H1 (cell line): ENCODE data around the gene DLL4. TPM values are rescaled to one million over a fixed set of nuclear protein-coding genes. Genes with fewer than 3 reads are reported as not detected.

Experiments
- EP300 ChIP-seq, 2 experiments: IDR thresholded peaks; 1 replicate in 1 of 2; 2 replicates in 1 of 2; pipeline ENCODE4 v1.6.1; 2011 to 2012; ENCODE audit warnings: low read depth in 2 of 2, low read length in 2 of 2, mild to moderate bottlenecking in 2 of 2, borderline replicate concordance in 1 of 2, inconsistent platforms in 1 of 2, moderate library complexity in 1 of 2
- JUN ChIP-seq: IDR thresholded peaks from 2 replicates; pipeline ENCODE4 v1.6.1; 2011; ENCODE audit warnings: low read depth, mild to moderate bottlenecking, improper control_type of control experiment, low read length
- NANOG ChIP-seq: IDR thresholded peaks from 2 replicates; pipeline ENCODE4 v1.6.1; 2011; ENCODE audit warnings: low read length, low read depth, mild to moderate bottlenecking, inconsistent platforms; ENCODE audit not compliant: insufficient read depth, poor library complexity, severe bottlenecking
- SRF ChIP-seq: IDR thresholded peaks from 2 replicates; pipeline ENCODE4 v1.6.1; 2011; ENCODE audit warnings: mild to moderate bottlenecking, low read depth, low read length, moderate library complexity
- TBP ChIP-seq: IDR thresholded peaks from 2 replicates; pipeline ENCODE4 v1.6.1; 2011; ENCODE audit warnings: low read depth, low read length, improper control_type of control experiment
- TEAD4 ChIP-seq: IDR thresholded peaks from 2 replicates; pipeline ENCODE4 v1.6.1; 2012; ENCODE audit warnings: low read depth, low read length, inconsistent platforms, mixed read lengths
- polyA plus RNA-seq, 7 experiments: library from polyadenylated mRNA; depleted of rRNA in 3 of 7; stranded (reverse) in 5 of 7; unstranded in 2 of 7; fragments of >200 nt in 5 of 7; fragments of 200-250 nt in 2 of 7; gene quantifications; 1 replicate in 5 of 7; 2 replicates in 1 of 7; 4 replicates in 1 of 7; pipeline versions ENCODE4 v1.2.1 to v1.2.3, GENCODE V29; 2011 to 2013; ENCODE audit warnings: missing spikeins in 2 of 7, mixed read lengths in 2 of 7
- total RNA-seq: library from RNA; stranded (reverse); fragmentation: NEBNext Ultra II Directional; extraction: Animal tissue kit (Norgen Biotek cat#: 25700); gene quantifications from 2 replicates; pipeline ENCODE4 v1.2.1, GENCODE V29; 2021
- TF ChIP-seq, protein P1 (sequence below): fragments of 300-600 bp; sonication (generic); IDR thresholded peaks from 2 replicates; pipeline ENCODE4 v1.7.1; 2012; ENCODE audit warnings: low read length, moderate library complexity, mild to moderate bottlenecking, inconsistent platforms; ENCODE audit not compliant: insufficient replicate concordance
- TF ChIP-seq, protein P2 (sequence below): IDR thresholded peaks from 2 replicates; pipeline ENCODE4 v1.6.1; 2011; ENCODE audit warnings: low read depth, mild to moderate bottlenecking, low read length; ENCODE audit not compliant: insufficient read depth

The DLL4 gene
- total and polyA plus RNA-seq, 2 of the 8 experiments (the other 6 are each of a cell fraction or from before 2014, with no cell fraction given): 0.23 to 0.60 TPM

DNA sequence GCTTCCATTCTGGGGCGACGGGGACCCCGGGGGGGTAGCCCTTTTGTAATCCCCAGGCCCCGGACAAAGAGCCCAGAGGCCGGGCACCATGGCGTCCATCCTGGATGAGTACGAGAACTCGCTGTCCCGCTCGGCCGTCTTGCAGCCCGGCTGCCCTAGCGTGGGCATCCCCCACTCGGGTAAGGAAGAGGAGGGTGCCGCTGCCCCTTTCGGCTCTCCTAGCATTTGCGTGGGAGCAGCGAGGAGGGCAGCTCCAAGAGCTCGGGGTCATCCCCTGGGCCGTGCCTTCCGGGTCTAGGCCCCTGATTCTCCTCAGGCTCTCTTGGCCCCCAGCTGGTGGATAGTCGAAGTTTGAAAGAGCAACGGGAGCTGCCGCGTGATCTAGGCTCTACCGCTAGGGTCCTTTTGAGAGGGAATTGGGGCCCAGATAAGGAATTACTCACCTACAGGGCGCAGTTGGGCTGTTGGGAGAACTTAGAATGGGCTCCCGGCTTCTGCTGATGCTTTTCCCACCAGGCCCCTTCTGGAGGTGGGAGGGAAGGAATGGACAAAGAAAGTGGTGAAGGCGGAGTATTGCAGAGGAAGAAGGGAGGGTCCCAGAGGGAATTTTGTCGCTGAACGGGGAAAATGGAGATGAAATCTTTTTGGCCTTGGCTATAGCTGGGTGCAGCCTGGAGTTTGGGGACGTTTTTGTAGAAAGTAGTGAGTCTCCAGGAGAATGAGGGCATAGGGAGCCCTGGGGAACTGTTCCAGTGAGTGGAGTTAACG, 34.3 kb upstream of the DLL4 start (continued):
- TF ChIP-seq, protein P1, sequence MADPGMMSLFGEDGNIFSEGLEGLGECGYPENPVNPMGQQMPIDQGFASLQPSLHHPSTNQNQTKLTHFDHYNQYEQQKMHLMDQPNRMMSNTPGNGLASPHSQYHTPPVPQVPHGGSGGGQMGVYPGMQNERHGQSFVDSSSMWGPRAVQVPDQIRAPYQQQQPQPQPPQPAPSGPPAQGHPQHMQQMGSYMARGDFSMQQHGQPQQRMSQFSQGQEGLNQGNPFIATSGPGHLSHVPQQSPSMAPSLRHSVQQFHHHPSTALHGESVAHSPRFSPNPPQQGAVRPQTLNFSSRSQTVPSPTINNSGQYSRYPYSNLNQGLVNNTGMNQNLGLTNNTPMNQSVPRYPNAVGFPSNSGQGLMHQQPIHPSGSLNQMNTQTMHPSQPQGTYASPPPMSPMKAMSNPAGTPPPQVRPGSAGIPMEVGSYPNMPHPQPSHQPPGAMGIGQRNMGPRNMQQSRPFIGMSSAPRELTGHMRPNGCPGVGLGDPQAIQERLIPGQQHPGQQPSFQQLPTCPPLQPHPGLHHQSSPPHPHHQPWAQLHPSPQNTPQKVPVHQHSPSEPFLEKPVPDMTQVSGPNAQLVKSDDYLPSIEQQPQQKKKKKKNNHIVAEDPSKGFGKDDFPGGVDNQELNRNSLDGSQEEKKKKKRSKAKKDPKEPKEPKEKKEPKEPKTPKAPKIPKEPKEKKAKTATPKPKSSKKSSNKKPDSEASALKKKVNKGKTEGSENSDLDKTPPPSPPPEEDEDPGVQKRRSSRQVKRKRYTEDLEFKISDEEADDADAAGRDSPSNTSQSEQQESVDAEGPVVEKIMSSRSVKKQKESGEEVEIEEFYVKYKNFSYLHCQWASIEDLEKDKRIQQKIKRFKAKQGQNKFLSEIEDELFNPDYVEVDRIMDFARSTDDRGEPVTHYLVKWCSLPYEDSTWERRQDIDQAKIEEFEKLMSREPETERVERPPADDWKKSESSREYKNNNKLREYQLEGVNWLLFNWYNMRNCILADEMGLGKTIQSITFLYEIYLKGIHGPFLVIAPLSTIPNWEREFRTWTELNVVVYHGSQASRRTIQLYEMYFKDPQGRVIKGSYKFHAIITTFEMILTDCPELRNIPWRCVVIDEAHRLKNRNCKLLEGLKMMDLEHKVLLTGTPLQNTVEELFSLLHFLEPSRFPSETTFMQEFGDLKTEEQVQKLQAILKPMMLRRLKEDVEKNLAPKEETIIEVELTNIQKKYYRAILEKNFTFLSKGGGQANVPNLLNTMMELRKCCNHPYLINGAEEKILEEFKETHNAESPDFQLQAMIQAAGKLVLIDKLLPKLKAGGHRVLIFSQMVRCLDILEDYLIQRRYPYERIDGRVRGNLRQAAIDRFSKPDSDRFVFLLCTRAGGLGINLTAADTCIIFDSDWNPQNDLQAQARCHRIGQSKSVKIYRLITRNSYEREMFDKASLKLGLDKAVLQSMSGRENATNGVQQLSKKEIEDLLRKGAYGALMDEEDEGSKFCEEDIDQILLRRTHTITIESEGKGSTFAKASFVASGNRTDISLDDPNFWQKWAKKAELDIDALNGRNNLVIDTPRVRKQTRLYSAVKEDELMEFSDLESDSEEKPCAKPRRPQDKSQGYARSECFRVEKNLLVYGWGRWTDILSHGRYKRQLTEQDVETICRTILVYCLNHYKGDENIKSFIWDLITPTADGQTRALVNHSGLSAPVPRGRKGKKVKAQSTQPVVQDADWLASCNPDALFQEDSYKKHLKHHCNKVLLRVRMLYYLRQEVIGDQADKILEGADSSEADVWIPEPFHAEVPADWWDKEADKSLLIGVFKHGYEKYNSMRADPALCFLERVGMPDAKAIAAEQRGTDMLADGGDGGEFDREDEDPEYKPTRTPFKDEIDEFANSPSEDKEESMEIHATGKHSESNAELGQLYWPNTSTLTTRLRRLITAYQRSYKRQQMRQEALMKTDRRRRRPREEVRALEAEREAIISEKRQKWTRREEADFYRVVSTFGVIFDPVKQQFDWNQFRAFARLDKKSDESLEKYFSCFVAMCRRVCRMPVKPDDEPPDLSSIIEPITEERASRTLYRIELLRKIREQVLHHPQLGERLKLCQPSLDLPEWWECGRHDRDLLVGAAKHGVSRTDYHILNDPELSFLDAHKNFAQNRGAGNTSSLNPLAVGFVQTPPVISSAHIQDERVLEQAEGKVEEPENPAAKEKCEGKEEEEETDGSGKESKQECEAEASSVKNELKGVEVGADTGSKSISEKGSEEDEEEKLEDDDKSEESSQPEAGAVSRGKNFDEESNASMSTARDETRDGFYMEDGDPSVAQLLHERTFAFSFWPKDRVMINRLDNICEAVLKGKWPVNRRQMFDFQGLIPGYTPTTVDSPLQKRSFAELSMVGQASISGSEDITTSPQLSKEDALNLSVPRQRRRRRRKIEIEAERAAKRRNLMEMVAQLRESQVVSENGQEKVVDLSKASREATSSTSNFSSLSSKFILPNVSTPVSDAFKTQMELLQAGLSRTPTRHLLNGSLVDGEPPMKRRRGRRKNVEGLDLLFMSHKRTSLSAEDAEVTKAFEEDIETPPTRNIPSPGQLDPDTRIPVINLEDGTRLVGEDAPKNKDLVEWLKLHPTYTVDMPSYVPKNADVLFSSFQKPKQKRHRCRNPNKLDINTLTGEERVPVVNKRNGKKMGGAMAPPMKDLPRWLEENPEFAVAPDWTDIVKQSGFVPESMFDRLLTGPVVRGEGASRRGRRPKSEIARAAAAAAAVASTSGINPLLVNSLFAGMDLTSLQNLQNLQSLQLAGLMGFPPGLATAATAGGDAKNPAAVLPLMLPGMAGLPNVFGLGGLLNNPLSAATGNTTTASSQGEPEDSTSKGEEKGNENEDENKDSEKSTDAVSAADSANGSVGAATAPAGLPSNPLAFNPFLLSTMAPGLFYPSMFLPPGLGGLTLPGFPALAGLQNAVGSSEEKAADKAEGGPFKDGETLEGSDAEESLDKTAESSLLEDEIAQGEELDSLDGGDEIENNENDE: no peak
- TF ChIP-seq TEAD4 (no peak), TBP (peak; percentile 33; the same call in 1 of the 2 replicates), EP300 (IDR thresholded peaks at IDR 0.05; ENCODE audit: borderline replicate concordance in 1 of 2, low read depth in 2 of 2, low read length in 2 of 2) (no peak), NANOG (no peak), JUN (no peak), SRF (no peak)
- TF ChIP-seq, protein P2, sequence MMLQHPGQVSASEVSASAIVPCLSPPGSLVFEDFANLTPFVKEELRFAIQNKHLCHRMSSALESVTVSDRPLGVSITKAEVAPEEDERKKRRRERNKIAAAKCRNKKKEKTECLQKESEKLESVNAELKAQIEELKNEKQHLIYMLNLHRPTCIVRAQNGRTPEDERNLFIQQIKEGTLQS: no peak
